ENCODE measurements around the gene DRGX.

Gene DRGX

GRCh38 chr10:49318755-49319154, 77.1 kb downstream of the DRGX start:
- no peak for DNase-seq (ENCODE audit: low read depth in 2 of 2)

GRCh38 chr10:49318028-49318427, 77.9 kb downstream of the DRGX start:
- DNase-seq (ENCODE audit: low read depth in 2 of 2), result no peak

- no peak for DNase-seq (ENCODE audit: low read depth in 2 of 2)
These were observed 81.1 kb downstream of the DRGX start for GRCh38 chr10:49314806-49315205.

All from stimulated activated CD8-positive, alpha-beta memory T cell treated with anti-CD3 and anti-CD28 coated beads, Interleukin-2, amount 100 ng/mL, for 48 hours (primary cell).